Psoas muscle (tissue), 8 donors: ENCODE data around the gene SLC8B1. TPM values are rescaled to one million over a fixed set of nuclear protein-coding genes. Genes with fewer than 3 reads are reported as not detected.
A peak's percentile ranks its signal among the peaks of the same experiment; 100 is the strongest.

Source experiments
- ATAC-seq, 4 donors: fragments of 200-7000 bp; cut with Tn5 transposase; one replicate each; pipeline ENCODE4 v1.9.1; 2020; ENCODE audit warnings: moderate library complexity in 3 of 4, mild to moderate bottlenecking in 2 of 4
- DNase-seq, 2 donors: peaks; one replicate each; pipeline ENCODE4 v3.0.0-alpha.2; 2020
- H3K27ac ChIP-seq: fragments of 200-600 bp; one replicate; pipeline ENCODE4 v1.8.0; 2022
- H3K27me3 ChIP-seq, 3 donors: fragments of 200-600 bp in 1 of 3; one replicate each; pipeline versions ENCODE4 v1.6.1 to v1.8.0; 2013 to 2022; ENCODE audit warnings: low read length in 2 of 3, mild to moderate bottlenecking in 2 of 3, moderate library complexity in 1 of 3; ENCODE audit not compliant: insufficient read depth in 3 of 3
- H3K36me3 ChIP-seq, 2 donors: fragments of 200-600 bp in 1 of 2; one replicate each; pipeline versions ENCODE4 v1.6.1 to v1.8.0; 2013 to 2022; ENCODE audit warnings: low read depth in 1 of 2, mild to moderate bottlenecking in 1 of 2, moderate library complexity in 1 of 2; ENCODE audit not compliant: insufficient read depth in 1 of 2
- H3K4me1 ChIP-seq: fragments of 200-600 bp; one replicate; pipeline ENCODE4 v1.8.0; 2022
- H3K4me3 ChIP-seq: fragments of 200-600 bp; one replicate; pipeline ENCODE4 v1.8.0; 2022; ENCODE audit warnings: mild to moderate bottlenecking
- H3K9me3 ChIP-seq: fragments of 200-600 bp; one replicate; pipeline ENCODE4 v1.8.0; 2022
- WGBS, 3 donors: extraction: QIAGEN DNeasy Blood & Tissue Kit; methylation state at CpG; one replicate each; pipeline versions ENCODE4 v1.1.6 to v1.1.7; 2013; 5-methylcytosine and 5-hydroxymethylcytosine counted together
- intact Hi-C, 2 donors: fragments of 100-400 bp; cut with DNase I; formaldehyde crosslinking; loops; one replicate each; pipeline versions ENCODE4 v1.11.0 to v1.14.2; 2022
- polyA plus RNA-seq, 3 donors: library from polyadenylated mRNA; stranded (reverse); fragments of 200-250 nt; gene quantifications; one replicate each; pipeline ENCODE4 v1.2.3, GENCODE V29; 2013
- total RNA-seq, 4 donors: library from RNA; stranded (reverse); fragmentation: NEBNext Ultra II Directional in 2 of 4; extraction: Animal tissue kit (Norgen Biotek cat#: 25700) in 2 of 4; gene quantifications; one replicate each; pipeline versions ENCODE4 v1.2.1 to v1.2.4, GENCODE V29; 2021 to 2023
- TF ChIP-seq, protein P1 (sequence below): fragments of 200-600 bp; IDR thresholded peaks from one replicate; pipeline ENCODE4 v1.8.0; 2022; ENCODE audit warnings: antibody characterized with exemption
- donor health status: healthy with polysubstance abuse.
- donor health status: DM: no; HTN: no; CAD: no; lungs with moderate emphysema.
- donor health status: Bipolar disorder and iron deficiency.
- donor health status: healthy.
- donor health status: DM: yes; HTN: yes; CAD: no.
- donor health status: DM: no; HTN: no; CAD: no.
- donor health status: DM: no; HTN: no; CAD: no.
- donor health status: DM: yes; HTN: yes; CAD: no.

The SLC8B1 gene
- total and polyA plus RNA-seq, 7 donors = 5.7 to 10.3 (median 9.2) TPM

DNA sequence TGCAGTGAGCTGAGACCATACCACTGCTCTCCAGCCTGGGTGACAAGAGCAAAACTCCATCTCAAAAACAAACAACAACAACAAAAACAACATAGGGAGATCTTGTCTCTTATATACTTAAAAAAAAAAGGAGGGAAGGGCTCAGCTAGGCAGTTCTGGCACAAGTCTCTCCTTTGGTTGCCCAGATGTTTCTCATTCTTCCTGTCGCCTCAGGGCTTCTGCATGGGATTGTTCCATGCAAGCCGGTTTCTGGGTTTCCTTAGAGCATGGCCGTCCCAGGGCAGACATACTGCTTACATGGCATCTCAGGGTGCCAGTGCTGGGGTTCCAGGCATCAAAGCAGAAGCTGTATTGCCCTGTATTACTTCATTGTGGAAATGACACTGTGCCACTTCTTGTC, 5.2 kb upstream of the SLC8B1 start:
- Histone ChIP-seq H3K27ac (no peak overlapping the region), H3K4me3 (no peak overlapping the region), H3K27me3 (no peaks in the 10 kb centered on the region), H3K4me1 (peaks cover 4% of the 10 kb centered on the region), H3K36me3 (no peaks in the 10 kb centered on the region), H3K9me3 (no peaks in the 10 kb centered on the region)
- 79 to 80% (median 80%) methylated on average over 3 of the region's 3 CpGs for WGBS, 3 donors
- intact Hi-C loops = no loop called here
- DNase-seq (no peak), ATAC-seq (no peak)
- TF ChIP-seq, protein P1, sequence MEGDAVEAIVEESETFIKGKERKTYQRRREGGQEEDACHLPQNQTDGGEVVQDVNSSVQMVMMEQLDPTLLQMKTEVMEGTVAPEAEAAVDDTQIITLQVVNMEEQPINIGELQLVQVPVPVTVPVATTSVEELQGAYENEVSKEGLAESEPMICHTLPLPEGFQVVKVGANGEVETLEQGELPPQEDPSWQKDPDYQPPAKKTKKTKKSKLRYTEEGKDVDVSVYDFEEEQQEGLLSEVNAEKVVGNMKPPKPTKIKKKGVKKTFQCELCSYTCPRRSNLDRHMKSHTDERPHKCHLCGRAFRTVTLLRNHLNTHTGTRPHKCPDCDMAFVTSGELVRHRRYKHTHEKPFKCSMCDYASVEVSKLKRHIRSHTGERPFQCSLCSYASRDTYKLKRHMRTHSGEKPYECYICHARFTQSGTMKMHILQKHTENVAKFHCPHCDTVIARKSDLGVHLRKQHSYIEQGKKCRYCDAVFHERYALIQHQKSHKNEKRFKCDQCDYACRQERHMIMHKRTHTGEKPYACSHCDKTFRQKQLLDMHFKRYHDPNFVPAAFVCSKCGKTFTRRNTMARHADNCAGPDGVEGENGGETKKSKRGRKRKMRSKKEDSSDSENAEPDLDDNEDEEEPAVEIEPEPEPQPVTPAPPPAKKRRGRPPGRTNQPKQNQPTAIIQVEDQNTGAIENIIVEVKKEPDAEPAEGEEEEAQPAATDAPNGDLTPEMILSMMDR = no peak

DNA sequence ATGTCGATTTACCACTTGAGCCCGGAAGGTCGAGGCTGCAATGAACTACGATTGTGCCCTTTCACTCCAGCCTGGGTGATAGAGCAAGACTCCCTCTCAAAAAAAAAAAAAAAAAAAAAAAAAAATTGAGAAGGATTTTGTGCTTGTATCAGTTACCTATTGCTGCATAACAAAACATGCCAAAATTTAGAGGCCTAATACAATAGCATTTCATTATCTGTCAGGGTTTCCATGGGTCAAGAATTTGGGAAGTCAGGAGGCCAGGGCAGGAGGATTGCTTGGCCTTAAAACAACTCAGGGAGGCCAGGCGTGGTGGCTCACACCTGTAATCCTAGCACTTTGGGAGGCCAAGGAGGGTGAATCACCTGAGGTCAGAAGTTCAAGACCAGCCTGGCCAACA, 4.6 kb upstream of the SLC8B1 start:
- WGBS, 3 donors = 96 to 97% (median 97%) methylated on average over 5 of the region's 5 CpGs
- ATAC-seq (no peak), DNase-seq (no peak)
- H3K4me3 ChIP-seq = no peak overlapping the region
- H3K9me3 ChIP-seq = no peaks in the 10 kb centered on the region
- H3K27ac ChIP-seq = no peak overlapping the region
- no peaks in the 10 kb centered on the region for H3K27me3 ChIP-seq
- intact Hi-C loops = no loop called here
- TF ChIP-seq, protein P1 = no peak
- H3K4me1 ChIP-seq = peaks cover 4% of the 10 kb centered on the region
- no peaks in the 10 kb centered on the region for H3K36me3 ChIP-seq

DNA sequence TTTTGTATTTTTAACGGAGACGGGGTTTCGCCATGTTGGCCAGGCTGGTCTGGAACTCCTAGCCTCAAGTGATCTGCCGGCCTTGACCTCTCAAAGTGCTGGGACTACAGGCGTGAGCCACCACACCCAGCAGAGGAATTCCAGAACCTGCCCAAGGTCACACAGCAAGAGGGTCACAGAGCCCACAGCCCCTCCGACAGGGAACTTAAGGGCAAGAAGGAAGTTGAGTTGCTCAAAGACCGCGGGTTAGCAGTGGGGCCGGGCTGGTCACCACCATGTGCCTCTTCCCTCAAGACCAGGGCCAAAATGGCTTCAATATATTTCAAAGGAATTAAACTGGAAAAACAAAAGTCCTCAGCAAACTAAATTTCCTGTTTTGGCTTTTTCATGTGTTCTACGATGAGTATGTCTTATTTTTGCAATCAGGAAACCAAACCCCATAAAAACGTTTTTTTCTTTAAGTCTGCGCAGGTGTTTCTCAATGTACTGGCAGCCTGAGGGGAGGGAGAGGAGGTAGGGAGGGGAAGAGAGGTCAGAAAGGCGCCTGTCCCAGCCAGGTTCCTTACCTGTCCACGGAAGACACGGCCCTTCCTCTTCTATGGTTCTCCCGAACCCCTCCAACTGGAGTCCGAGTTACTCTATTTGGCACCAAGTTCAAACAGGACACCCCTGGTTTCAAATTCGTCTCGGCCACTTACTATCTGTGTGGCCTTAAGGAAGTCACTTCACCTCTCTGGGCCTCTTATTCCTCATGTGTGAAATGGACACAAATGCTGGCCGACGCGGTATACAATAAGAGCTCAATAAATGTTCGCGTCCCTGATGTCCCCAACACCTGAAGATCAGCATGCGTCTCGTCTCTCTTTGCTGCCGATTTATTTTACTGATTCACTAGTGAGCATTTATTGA, 778 bp downstream of the SLC8B1 start:
- intact Hi-C loops = loop anchor here in 1 of 2 donors (5.0 kb wide), 1 partner anchor 93 kb away; no protein-coding TSS in a partner anchor

DNA sequence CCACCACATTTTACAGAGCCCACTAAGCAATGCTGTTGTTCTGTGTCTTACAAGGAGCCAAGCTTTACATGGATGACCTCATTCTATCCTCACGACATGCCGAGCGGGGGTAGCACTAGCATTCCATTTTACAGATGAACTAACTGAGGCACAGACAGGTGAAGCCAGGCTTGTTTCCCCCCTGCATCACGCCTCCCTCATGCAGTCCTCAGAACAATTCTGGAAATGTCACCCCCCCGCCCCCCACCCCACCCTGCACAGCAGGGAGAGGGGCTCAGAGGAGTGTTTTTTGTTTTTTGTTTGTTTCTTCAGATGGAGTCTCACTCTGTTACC, 1.5 kb downstream of the SLC8B1 start:
- H3K27me3 ChIP-seq = no peaks in the 10 kb centered on the region
- intact Hi-C loops = loop anchor here in 1 of 2 donors (5.0 kb wide), 1 partner anchor 94 kb away; no protein-coding TSS in a partner anchor
- TF ChIP-seq, protein P1 = no peak
- peaks cover 22% of the 10 kb centered on the region for H3K4me1 ChIP-seq
- peaks cover 0 to 40% of the 10 kb centered on the region in 2 donors for H3K36me3 ChIP-seq
- peak overlapping the region; percentile 88 for H3K4me3 ChIP-seq
- DNase-seq (no peak), ATAC-seq (no peak)
- peak overlapping the region; percentile 78 for H3K27ac ChIP-seq
- 65 to 74% (median 71%) methylated on average over 5 of the region's 5 CpGs for WGBS, 3 donors
- no peaks in the 10 kb centered on the region for H3K9me3 ChIP-seq

More for the DNA sequence above, 778 bp downstream of the SLC8B1 start:
- H3K27ac ChIP-seq = peak overlapping the region; percentile 78
- ATAC-seq (peak; percentile 5 to 26 (median 16)), DNase-seq (no peak)
- H3K4me3 ChIP-seq = peak overlapping the region; percentile 88
- TF ChIP-seq, protein P1 = no peak
- peaks cover 0 to 37% of the 10 kb centered on the region in 2 donors for H3K36me3 ChIP-seq
- no peaks in the 10 kb centered on the region for H3K27me3 ChIP-seq
- peaks cover 22% of the 10 kb centered on the region for H3K4me1 ChIP-seq
- 31 to 45% (median 33%) methylated on average over 27 of the region's 27 CpGs for WGBS, 3 donors
- H3K9me3 ChIP-seq = no peaks in the 10 kb centered on the region
